ENCODE data around the gene PCGF3.

The PCGF3 gene, protein sequence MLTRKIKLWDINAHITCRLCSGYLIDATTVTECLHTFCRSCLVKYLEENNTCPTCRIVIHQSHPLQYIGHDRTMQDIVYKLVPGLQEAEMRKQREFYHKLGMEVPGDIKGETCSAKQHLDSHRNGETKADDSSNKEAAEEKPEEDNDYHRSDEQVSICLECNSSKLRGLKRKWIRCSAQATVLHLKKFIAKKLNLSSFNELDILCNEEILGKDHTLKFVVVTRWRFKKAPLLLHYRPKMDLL

DNA sequence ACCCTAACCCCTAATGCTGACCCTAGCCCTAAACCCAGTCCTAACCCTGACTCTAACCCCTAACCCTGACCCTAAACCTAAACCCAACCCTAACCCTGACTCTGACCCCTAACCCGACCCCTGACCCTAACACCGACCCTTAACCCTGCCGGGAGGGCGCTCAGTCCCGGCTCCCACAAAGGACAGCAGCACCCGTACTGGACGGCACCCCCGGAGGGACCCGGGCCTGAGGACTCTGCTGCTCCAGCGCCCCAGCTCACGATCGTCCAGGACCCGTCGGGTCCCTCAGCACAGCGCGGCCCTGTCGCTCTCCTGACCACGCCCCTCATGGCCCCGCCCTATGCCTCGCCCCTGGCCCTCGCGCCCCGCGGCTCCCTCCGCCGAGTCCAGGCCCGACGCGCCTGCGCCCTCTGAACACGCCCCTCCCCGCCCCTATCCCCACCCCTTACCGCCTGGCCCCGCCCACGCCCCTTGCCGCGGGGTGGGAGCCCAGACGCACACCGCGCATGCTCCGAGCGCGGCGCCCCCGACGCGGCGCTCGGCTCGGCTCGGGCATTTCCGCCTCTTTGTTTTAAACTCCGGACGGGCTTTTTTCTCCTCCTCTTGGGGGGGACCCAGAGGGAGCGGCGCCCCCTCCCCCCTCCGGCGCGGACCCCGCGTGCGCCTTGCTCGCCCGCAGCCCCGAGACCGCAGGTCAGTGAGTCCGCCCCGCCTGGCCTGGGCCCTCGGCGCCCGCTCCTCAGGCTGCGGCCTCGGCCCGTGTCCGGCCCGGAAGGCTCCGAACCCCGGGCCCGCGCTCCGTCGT, at the start of gene PCGF3:
PCGF3 (plus strand) TSS at position 555 of the 805 bp plus-strand sequence. CDS start 27,849 bp downstream, outside the sequence.
- peak; percentile 90 for DNase-seq

DNA sequence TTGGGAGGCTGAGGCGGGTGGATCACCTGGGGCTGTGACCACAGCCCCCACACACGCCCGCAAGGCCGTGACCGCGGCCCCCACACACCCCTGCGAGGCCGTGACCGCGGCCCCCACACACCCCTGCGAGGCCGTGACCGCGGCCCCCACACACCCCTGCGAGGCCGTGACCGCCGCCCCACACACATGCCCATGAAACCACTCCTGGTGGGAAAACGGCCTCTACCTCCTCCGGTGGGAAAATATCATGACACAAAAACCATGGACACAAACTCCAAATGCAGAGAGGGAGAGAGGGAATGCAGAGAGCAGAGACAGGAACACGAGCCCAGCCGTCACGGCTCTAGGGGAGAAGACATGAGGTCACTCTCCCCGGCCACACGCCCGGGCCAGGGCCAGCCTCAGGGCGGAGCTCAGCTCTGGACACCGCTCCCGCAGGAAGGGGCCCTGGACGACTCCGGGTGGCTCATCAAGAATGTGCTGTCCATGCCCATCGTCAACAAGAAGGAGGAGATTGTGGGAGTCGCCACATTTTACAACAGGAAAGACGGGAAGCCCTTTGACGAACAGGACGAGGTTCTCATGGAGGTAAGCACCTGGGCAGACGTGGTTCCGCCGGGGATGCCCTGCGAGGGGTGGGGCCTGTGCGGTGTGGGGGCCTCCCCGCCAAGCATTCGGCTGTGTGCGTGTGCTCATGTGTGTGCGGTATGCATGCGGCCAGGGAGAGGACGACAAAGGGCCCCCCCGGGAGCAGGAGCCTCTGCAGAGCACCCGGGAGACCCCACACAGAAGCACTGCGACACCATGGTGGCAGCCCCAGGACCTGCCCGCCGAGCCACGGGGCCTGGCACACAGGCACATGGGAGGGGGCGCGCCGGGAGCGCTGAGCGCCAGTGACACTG, 48.9 kb upstream of the PCGF3 start:
- DNase-seq = no peak

DNA sequence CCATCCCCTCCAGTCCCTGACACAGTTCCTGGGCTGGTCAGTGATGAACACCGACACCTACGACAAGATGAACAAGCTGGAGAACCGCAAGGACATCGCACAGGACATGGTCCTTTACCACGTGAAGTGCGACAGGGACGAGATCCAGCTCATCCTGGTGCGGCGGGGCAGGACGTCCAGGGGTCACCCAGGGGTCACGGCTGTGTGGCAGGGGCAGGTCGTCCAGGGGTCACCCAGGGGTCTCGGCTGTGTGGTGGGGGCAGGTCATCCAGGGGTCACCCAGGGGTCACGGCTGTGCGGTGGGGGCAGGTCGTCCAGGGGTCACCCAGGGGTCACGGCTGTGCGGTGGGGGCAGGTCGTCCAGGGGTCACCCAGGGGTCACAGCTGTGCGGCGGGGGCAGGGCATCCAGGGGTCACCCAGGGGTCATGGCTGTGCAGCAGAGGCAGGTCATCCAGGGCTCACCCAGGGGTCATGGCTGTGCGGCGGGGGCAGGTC, 48.2 kb upstream of the PCGF3 start:
- DNase-seq = no peak

DNA sequence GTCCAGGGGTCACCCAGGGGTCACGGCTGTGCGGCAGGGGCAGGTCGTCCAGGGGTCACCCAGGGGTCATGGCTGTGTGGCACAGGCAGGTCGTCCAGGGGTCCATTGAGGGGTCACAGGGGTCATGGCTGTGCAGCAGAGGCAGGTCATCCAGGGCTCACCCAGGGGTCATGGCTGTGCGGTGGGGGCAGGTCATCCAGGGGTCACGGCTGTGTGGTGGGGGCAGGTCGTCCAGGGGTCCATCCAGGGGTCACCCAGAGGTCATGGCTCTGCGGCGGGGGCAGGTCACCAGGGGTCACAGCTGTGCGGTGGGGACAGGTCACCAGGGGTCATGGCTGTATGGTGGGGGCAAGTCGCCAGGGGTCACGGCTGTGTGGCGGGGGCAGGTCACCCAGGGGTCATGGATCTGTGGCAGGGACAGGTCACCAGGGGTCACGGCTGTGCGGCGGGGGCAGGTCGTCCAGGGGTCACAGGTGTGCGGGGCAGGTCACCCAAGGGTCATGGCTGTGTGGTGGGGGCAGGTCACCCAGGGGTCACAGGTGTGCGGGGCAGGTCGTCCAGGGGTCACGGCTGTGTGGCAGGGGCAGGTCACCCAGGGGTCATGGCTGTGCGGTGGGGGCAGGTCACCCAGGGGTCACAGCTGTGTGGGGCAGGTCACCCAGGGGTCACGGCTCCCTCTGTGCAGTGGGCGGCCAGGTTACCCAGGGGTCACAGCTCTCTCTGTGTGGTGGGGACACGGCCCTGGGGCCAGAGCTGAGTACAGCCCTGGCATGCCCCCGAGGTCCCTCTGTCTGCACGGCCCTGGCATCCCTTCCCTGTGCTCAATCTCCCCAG, 47.6 kb upstream of the PCGF3 start:
- DNase-seq = no peak

DNA sequence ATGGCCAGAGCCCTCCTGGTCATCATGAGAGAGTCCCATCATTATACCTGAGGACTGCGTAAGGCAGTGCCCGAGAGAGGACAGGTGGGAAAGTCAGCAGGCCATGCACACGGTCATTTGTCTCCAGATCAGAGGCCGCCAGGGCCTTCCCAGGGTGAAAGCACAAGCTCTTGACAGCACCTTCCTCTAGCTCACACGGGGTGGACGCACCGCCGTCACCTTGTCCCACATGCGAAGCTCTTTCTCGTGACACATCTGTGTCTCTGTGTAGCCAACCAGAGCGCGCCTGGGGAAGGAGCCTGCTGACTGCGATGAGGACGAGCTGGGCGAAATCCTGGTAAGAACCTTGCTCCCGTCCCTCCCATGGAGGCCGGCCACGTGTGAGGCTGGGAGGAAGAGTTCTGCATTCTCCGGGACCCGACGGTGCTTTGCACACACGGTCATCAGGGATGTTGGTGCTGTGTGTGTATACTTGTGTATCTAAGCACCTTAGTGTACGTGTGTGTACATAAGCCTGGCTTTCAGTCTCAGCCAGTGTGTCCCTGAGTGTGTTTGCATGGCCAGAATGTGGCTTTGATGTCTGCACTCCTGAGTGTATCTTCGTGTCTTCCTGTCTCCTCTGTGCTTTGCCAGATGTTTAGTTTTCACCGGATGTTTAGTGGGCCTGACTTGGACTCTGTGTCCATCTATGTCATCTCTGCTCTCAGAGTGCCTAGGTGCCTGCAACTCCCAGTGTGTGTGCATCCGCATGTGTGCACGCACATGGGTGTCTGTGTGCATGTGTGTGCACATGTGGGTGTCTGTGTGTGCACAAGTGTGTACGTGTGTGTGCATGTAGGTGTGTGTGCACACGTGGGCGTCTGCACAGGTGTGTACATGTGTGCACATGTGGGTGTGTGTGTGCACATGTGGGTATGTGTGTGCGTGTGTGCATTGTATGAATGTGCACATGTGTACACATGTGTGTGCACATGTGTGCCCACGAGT, 46.7 kb upstream of the PCGF3 start:
- no peak for DNase-seq

DNA sequence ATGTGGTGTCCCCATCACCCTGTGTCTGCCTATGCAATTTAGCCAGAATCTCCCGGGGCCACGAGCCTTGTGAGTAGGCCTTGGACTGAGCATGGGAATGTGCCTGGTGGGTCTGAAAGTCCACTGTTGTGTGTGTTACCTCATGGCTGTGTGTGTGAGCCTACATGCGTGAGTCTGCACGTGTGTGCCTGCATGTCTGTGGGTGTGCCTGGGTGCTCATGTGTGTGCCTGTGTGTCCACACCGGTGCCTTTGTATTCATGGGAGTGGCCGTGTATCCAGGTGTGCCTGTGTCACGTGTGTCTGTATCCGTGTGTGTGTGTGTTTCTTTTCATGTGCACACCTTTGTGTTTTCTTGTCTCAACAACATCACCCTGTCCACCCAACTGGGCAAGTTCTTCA, 45.8 kb upstream of the PCGF3 start:
- DNase-seq = no peak

DNA sequence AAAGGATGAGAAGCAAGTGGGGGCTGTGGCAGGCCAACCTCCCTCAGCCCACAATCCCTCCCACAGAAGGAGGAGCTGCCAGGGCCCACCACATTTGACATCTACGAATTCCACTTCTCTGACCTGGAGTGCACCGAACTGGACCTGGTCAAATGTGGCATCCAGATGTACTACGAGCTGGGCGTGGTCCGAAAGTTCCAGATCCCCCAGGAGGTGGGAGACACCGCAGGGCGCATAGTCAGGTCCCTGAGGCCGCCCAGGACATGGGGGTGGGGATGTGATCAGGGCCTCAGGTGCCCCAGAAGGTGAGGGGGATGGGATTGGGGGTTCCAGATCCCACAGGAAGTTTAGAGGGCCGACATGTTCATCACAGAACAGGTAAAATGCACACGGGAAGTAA, 45.2 kb upstream of the PCGF3 start:
- no peak for DNase-seq

DNA sequence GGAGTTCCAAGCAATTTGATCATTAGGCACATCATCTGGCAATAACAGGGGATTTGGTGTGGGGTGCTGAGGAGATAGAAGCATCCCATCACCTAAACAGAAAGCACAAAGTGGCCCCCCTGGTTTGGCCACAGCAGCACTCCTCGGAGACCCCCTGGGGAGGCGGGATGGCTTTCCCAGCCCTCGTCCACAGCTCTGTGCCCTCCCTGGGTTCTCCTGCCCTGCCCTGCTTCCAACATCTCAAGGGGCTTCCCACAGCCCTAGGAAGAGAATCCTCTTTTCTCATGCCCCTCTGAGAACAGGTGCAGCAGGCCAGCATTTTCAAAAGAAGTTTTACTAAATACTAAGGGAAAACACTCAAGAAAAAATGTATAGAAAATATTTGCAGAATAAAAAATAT, 44.4 kb upstream of the PCGF3 start:
- no peak for DNase-seq

DNA sequence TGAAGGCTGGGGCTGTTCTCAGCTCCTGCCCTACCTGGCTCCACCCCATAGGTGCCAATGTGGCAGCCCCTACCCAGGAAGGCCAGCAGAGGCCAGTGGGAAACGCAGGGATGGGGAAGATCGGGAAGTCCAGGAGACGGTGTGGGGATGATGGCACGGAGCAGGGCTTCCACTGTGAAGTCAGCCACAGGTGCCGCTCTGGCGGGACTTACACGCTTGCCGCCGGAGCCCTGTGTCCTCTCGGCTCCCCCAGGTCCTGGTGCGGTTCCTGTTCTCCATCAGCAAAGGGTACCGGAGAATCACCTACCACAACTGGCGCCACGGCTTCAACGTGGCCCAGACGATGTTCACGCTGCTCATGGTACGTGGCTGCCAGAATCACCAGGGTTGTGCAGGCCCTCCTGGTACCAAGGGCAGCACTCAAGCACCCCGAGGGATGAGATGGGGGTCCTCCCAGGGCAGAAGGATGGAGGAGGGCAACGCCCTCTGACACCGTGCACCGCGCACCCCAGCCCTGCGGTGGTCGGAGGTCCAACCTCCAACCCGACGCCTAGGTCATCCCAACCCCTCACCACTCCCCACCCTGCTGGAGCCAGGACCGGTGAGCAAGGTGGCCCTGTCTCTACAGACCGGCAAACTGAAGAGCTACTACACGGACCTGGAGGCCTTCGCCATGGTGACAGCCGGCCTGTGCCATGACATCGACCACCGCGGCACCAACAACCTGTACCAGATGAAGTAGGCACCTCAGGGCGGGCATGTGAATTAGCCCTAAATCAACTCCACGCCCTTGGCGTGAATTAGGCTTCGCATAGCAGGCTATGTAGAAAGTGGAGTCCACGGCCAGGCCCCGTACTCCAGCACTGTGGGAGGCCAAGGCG, 43.5 kb upstream of the PCGF3 start:
- DNase-seq = no peak

DNA sequence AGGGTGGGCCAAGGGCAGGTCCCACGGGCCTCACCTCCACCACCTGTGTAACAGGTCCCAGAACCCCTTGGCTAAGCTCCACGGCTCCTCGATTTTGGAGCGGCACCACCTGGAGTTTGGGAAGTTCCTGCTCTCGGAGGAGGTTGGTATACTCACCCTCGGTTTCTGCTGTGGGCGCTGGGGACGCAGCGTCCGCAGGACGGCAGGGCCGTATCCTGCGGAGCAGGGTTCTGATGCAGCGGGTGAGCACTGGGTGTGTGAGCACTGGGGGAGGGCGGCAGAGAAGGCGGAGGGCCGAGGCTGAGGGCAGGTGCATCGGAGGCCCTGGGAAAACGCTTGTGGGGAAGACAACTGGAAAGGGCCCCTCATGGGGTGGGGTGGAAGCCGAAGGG, 42.6 kb upstream of the PCGF3 start:
- no peak for DNase-seq

DNA sequence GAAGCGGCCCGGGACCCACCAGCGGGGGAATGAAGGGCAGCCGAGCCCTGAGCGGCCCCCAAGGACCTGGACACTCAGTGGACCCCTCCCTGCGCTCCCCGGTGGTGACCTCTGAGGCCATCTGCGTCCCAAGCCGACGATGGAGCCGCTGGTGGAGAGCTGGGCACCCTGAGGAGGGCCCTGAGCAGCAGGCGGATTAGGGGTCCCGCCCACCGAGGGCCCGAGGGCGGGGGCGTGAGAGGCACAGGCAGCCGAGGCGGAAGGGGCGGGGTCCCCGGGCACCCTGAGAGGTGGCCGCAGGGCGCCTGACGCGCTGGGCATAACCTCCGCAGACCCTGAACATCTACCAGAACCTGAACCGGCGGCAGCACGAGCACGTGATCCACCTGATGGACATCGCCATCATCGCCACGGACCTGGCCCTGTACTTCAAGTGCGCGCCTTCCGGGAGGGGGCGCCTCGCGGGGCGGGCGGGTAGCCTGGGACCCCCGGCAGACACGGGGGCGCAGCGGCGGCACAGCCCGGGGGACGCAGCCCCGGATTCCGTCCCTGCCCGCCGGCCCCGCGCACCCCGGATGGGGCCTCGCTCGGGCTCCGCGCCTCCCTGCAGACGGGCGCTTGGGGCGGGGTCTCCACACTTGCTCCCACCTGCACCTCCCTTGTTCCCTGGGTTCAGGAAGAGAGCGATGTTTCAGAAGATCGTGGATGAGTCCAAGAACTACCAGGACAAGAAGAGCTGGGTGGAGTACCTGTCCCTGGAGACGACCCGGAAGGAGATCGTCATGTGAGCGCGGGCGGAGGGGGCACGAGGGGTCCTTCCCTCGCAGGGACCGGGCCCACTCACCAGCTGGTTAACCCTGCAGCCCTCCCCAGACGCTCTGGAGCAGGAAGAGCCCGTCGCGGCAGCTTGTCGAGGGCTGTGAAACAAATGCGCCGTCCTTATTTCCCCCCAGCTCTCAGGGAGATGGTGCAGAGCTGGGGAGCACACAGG, 41.9 kb upstream of the PCGF3 start:
- no peak for DNase-seq

DNA sequence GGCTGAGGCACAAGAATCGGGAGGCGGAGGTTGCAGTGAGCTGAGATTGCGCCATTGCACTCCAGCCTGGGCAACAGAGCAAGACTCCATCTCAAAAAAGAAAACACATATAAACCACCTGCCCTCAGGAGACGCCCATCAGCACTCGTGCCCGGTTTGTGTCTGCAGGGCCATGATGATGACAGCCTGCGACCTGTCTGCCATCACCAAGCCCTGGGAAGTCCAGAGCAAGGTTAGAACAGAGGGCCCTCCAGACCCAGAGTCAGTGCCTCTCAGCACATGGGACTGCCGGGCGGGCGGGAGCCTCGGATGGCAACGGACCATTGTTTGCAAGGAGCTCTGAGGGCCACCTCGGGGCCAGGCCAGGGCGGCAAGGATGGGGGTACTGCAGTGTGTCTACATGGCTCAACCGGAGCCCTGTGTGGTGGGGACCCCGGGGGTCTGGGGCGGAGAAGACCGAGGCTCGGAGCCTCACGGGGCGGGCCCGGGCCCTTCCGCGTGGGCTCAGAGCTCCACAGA, 40.9 kb upstream of the PCGF3 start:
- DNase-seq = no peak

DNA sequence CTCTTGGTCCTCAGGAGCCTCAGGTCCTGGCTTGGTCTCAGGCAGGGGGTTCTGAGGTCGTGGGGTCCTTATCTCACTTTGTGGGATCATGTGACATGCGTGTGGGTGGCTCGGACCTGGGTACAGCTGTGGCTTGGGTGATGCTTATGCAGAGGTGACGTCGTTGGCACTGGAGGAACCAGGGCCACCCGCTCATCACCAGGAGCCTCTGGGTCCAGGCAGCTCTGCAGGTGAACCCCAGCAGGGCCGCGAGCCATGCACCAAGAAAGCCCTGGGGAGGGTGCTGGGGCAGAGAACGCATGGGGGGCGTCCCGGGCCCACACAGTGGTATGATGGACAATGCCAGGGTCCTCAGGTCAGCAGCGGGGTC, 40.3 kb upstream of the PCGF3 start:
- no peak for DNase-seq

DNA sequence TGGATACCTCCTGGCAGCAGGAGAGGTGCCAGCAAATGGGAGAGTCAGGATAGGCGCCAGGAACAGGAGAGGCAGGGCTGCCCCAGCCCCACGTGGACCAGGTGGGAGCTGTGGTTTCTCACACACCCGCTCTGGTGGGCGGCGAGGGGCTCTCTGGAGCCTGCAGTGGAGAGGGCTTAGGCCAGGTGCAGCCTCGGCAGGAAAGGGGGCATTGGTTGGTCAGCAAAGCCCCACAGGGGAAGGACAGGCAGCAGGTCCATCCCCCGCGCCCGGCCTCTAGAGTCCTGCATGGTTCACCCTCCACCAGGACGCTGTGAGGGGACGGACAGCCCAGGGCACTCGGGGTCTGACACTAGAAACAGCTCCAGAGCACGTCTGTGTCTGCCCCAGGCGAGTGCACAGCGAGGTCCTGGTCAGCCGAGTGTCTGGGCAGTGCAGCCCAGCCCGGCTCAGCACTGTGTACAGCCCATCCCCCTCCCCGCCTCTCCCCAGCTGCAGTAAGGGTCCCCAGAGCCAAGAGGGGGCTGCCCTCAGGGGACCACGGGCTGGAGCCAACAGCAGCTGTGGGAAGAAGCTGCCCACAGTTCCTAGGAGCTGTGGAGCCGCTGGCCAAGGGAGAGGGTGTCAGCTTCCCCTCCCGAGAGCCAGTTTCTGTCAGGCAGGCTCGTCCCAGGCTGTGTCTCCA, 39.7 kb upstream of the PCGF3 start:
- no peak for DNase-seq

DNA sequence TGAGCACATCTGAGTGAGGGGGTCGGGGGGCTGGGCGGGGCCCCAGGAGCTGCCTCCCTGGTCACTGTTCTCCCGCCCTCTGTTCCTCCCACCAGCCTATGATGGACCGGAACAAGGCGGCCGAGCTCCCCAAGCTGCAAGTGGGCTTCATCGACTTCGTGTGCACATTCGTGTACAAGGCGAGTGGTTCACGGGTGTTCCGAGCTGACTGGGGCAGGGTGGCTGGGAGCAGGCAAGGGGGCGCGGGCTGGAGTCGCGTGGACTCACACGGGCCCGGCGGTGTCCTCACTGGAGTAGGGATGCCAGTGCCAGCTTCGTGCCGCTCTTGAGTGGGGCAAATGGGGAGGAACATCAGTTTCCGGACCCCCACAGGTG, 39.2 kb upstream of the PCGF3 start:
- no peak for DNase-seq

DNA sequence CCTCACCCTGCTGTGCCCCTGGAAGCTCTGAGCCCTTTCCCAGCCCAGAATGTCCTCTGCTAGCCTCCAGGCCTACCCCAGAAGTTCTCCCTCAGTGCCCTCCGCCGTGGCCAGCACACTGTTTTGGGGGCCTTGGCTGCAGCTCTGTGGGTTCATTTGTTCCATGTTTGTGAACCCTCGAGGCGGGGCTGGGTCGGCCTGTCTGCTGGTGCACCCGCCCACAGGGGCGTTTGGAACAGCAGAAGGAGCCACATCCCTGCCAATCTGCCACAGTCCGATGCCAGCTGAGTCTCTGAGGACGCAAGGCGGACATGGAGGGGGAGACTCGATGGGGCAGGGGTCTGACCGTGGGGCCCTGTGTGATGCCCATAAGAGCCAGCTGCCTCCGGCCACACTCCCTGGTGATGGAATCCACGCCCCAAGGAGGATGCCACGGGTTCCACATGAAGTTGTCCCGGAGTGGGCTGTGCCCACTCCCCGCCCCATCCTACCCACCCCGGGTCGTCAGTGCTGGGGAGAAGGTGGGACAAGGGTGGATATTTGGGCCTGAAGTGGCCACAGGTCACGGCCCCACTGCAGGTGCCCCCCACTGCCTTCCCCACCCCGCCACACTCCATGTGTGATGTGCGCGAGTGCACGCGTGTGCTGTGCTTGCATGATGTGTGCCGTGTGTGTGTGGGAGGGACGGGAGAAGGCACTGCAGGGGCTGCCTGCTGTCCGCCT, 38.6 kb upstream of the PCGF3 start:
- no peak for DNase-seq

DNA sequence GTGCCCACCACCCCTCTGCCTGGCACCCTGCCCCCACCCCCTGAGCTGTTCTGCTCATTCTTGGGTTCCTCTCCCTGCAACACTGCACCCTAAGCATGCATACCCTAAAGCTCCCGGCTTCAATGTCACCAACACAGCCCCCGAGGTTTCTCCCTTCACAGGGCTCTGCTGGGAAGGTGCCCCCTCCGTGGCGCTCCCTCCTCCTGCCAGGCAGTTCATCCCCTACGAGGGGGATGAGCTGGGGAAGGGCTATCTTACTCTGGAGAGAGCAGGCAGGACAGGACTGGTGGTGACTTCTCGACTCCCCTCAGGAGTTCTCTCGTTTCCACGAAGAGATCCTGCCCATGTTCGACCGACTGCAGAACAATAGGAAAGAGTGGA, 38.1 kb upstream of the PCGF3 start:
- DNase-seq = no peak

Data from amniotic stem cell (primary cell).